ENCODE measurements around the gene KLHL8.

- TF ChIP-seq CTCF (IDR thresholded peaks at IDR 0.05) (no peak), POLR2A (IDR thresholded peaks at IDR 0.05) (no peak)
Measured at GRCh38 chr4:87166296-87166854, 54.0 kb downstream of the KLHL8 start.
